ENCODE measurements around the gene ST3GAL5. TPM values are rescaled to one million over a fixed set of nuclear protein-coding genes. Genes with fewer than 3 reads are reported as not detected.

Gene ST3GAL5
- total RNA-seq, 1 donor from 2014 or later, result 46.5 TPM

DNA sequence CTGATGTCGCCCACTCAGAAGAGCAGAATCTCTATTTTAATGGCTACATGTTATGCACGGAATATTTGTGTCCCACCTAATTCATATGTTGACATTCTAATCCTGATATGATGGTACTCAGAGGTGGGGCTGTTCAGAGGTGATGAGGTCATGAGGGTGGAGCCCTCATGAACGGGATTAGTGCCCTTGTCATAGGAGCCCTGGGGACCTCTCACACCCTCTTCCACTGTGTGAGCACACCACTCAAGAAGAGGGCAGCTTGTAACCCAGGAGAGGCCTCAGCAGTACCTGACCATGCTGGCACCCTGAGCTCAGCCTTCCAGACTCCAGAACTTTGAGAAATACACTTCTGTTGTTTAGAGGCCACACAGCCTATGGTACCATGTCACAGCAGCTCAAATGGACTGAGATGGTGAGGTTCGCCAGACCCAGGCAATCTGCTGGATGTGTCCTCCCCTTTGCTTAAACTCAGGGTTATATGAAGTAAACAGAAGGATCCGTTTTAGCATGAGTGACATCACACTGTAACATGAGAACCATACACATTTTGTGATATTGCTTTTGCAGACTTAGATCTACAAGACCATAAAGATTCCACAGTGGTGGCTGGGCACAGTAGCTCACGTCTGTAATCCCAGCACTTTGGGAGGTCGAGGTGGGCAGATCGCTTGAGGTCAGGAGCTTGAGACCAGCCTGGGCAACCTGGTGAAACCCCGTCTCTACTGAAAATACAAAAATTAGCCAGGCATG is 86.3 kb downstream of the ST3GAL5 start:
- TF ChIP-seq, protein P1, sequence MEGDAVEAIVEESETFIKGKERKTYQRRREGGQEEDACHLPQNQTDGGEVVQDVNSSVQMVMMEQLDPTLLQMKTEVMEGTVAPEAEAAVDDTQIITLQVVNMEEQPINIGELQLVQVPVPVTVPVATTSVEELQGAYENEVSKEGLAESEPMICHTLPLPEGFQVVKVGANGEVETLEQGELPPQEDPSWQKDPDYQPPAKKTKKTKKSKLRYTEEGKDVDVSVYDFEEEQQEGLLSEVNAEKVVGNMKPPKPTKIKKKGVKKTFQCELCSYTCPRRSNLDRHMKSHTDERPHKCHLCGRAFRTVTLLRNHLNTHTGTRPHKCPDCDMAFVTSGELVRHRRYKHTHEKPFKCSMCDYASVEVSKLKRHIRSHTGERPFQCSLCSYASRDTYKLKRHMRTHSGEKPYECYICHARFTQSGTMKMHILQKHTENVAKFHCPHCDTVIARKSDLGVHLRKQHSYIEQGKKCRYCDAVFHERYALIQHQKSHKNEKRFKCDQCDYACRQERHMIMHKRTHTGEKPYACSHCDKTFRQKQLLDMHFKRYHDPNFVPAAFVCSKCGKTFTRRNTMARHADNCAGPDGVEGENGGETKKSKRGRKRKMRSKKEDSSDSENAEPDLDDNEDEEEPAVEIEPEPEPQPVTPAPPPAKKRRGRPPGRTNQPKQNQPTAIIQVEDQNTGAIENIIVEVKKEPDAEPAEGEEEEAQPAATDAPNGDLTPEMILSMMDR (IDR thresholded peaks at IDR 0.05; ENCODE audit: partially characterized antibody, unreplicated experiment), result no peak
- peaks cover 1% of the 10 kb centered on the region for H3K4me1 Mint-ChIP-seq (ENCODE audit: low read depth, unreplicated experiment)

DNA sequence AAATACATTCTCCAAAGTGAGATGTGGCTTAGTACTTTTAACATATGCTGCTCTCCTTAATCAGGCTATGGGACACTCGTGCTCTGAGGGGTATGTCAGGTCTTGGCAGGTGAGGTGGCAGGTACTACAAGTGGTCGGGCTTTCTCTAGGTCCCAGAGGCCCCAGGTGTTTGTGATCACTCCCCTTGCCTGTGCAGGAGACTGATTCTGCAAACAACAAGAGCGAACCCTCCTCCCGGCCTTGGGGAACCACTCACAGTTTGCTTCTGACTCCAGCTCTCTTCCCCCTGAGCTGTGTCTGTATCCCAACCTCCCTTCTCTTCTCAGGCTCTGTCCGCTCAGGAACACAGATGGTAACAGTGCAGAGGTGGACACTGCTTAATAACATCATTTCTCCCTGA is 86.9 kb downstream of the ST3GAL5 start:
- Mint-ChIP-seq H3K36me3 (ENCODE audit: unreplicated experiment) (no peaks in the 10 kb centered on the region), H3K27me3 (ENCODE audit: unreplicated experiment) (peaks cover 2% of the 10 kb centered on the region), H3K9me3 (ENCODE audit: unreplicated experiment) (peaks cover 9% of the 10 kb centered on the region), H3K4me1 (ENCODE audit: low read depth, unreplicated experiment) (peaks cover 8% of the 10 kb centered on the region), H3K27ac (ENCODE audit: unreplicated experiment) (no peak overlapping the region), H3K4me3 (ENCODE audit: unreplicated experiment) (no peak overlapping the region)
- DNase-seq, result no peak
- TF ChIP-seq, protein P1 (IDR thresholded peaks at IDR 0.05; ENCODE audit: partially characterized antibody, unreplicated experiment), result no peak

More for the DNA sequence above, 86.3 kb downstream of the ST3GAL5 start:
- Mint-ChIP-seq H3K9me3 (ENCODE audit: unreplicated experiment) (peaks cover 4% of the 10 kb centered on the region), H3K36me3 (ENCODE audit: unreplicated experiment) (no peaks in the 10 kb centered on the region), H3K27ac (ENCODE audit: unreplicated experiment) (no peak overlapping the region), H3K4me3 (ENCODE audit: unreplicated experiment) (no peak overlapping the region), H3K27me3 (ENCODE audit: unreplicated experiment) (peaks cover 2% of the 10 kb centered on the region)
- no peak for DNase-seq

DNA sequence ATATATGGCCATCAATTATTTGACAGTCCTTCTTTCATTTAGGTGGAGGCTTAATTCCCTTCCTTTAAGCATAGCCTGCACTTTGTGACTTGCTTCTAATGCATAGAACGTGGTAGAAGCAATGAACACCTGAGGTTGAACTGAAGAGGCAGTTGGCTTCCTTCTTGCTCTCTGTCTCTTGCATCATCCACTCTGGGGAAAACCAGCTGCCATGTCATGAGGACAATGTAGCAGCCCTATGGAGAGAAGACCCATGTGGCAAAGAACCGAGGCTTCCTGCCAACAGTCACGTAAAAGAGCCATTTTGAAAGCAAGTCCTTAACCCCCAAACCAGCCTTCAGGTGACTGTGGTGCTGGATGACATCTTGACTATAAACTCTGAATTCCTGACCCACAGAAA is 88.2 kb downstream of the ST3GAL5 start:
- peaks cover 5% of the 10 kb centered on the region for H3K27me3 Mint-ChIP-seq (ENCODE audit: unreplicated experiment)
- H3K4me3 Mint-ChIP-seq (ENCODE audit: unreplicated experiment), result no peak overlapping the region
- no peaks in the 10 kb centered on the region for H3K36me3 Mint-ChIP-seq (ENCODE audit: unreplicated experiment)
- H3K27ac Mint-ChIP-seq (ENCODE audit: unreplicated experiment), result no peak overlapping the region
- H3K4me1 Mint-ChIP-seq (ENCODE audit: low read depth, unreplicated experiment), result peaks cover 17% of the 10 kb centered on the region
- H3K9me3 Mint-ChIP-seq (ENCODE audit: unreplicated experiment), result peaks cover 8% of the 10 kb centered on the region
- DNase-seq, result no peak
- TF ChIP-seq, protein P1 (IDR thresholded peaks at IDR 0.05; ENCODE audit: partially characterized antibody, unreplicated experiment), result no peak

DNA sequence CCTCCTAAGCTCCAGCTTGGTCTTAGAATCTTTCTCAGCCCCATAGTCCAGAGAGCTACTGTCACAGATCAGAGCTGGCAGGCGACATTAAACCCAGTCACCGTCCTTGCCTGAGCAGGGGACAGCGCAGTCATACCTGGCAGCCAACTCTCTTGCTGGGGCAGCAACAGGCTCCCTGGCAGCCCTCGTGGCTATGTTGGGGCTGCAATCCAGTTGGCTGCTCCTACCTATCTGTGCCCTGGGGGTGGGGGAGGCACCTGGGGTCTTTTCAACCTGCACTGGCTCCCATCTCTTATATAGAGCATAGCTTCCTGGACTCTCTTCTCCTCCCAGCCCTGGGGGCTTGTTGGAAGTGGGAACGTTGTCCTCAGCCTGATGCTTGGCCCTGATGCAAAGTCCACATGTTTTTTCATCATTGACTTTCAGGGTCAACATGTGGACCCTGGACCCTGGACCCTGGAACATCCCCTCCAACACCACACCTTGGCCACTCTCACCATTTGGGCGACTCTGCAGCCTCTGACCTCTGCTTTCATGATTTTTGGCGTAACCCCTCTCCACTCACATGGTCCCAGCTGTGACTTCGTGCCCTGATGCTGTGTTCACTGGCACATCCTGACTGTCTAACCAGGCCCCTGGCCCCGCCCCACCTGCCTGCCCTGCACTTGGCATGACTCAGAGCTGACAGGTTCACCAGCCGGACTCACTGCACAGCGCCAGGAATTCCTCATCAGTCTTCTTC is 89.4 kb downstream of the ST3GAL5 start:
- Mint-ChIP-seq H3K4me1 (ENCODE audit: low read depth, unreplicated experiment) (peaks cover 26% of the 10 kb centered on the region), H3K36me3 (ENCODE audit: unreplicated experiment) (no peaks in the 10 kb centered on the region), H3K9me3 (ENCODE audit: unreplicated experiment) (peaks cover 10% of the 10 kb centered on the region), H3K27ac (ENCODE audit: unreplicated experiment) (no peak overlapping the region), H3K27me3 (ENCODE audit: unreplicated experiment) (peaks cover 5% of the 10 kb centered on the region), H3K4me3 (ENCODE audit: unreplicated experiment) (no peak overlapping the region)
- no peak for DNase-seq
- TF ChIP-seq, protein P1 (IDR thresholded peaks at IDR 0.05; ENCODE audit: partially characterized antibody, unreplicated experiment), result no peak

DNA sequence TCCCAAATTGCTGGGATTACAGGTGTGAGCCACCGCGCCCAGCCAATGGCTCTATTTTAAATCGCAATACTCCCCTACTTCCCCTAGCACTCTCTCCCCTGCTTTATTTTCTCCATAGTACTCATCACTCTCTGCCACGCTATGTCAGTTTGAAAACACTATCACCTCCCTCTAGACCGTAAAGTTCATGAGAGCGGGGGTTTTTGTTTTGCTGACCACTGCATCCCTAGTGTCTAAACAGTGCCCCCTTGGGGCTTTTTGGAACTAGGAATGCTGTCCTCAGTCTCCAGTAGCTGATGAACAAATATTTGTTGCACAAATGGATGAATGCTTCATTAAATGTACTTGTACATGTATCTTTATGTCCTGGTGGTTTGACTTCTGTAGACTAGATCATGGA is 90.9 kb downstream of the ST3GAL5 start:
- peaks cover 15% of the 10 kb centered on the region for H3K9me3 Mint-ChIP-seq (ENCODE audit: unreplicated experiment)
- peaks cover 40% of the 10 kb centered on the region for H3K4me1 Mint-ChIP-seq (ENCODE audit: low read depth, unreplicated experiment)
- peak overlapping the region; percentile 10 for H3K27ac Mint-ChIP-seq (ENCODE audit: unreplicated experiment)
- H3K36me3 Mint-ChIP-seq (ENCODE audit: unreplicated experiment), result no peaks in the 10 kb centered on the region
- no peak for DNase-seq
- H3K27me3 Mint-ChIP-seq (ENCODE audit: unreplicated experiment), result peaks cover 9% of the 10 kb centered on the region
- TF ChIP-seq, protein P1 (IDR thresholded peaks at IDR 0.05; ENCODE audit: partially characterized antibody, unreplicated experiment), result no peak
- H3K4me3 Mint-ChIP-seq (ENCODE audit: unreplicated experiment), result no peak overlapping the region

All from glutamatergic neuron (in vitro differentiated cells).